NB4 (cell line): ENCODE measurements around the gene CGB2.
A peak's percentile ranks its signal among the peaks of the same experiment; 100 is the strongest.
"Not testable (repeated sequence)": the region's sequence is repeated elsewhere in the genome, so short reads cannot be mapped to it uniquely, and the experiment has no call there.

Experiments
- DNase-seq: peaks from one replicate; pipeline ENCODE4 v3.0.0; 2010; ENCODE audit warnings: low read depth
- H3K4me3 ChIP-seq: one replicate; pipeline ENCODE4 v1.5.1; 2011; ENCODE audit warnings: mild to moderate bottlenecking, low read depth, low read length, moderate library complexity
- MYC ChIP-seq: IDR thresholded peaks from 2 replicates; pipeline ENCODE4 v1.6.1; 2011; ENCODE audit warnings: low read depth, low read length
- POLR2A ChIP-seq: IDR thresholded peaks from 2 replicates; pipeline ENCODE4 v1.6.1; 2011; ENCODE audit warnings: mild to moderate bottlenecking; ENCODE audit not compliant: insufficient read length; ENCODE audit errors: extremely low read depth
- TF ChIP-seq, protein P1 (sequence below): IDR thresholded peaks from one replicate; pipeline ENCODE4 v1.5.1; 2012; ENCODE audit warnings: low read depth, low read length
- TF ChIP-seq, protein P2 (sequence below): IDR thresholded peaks from 2 replicates; pipeline ENCODE4 v1.6.1; 2011; ENCODE audit warnings: low read depth, low read length

Gene CGB2

GRCh38 chr19:49014123-49014869 is 17.4 kb upstream of the CGB2 start:
- TF ChIP-seq, protein P1, sequence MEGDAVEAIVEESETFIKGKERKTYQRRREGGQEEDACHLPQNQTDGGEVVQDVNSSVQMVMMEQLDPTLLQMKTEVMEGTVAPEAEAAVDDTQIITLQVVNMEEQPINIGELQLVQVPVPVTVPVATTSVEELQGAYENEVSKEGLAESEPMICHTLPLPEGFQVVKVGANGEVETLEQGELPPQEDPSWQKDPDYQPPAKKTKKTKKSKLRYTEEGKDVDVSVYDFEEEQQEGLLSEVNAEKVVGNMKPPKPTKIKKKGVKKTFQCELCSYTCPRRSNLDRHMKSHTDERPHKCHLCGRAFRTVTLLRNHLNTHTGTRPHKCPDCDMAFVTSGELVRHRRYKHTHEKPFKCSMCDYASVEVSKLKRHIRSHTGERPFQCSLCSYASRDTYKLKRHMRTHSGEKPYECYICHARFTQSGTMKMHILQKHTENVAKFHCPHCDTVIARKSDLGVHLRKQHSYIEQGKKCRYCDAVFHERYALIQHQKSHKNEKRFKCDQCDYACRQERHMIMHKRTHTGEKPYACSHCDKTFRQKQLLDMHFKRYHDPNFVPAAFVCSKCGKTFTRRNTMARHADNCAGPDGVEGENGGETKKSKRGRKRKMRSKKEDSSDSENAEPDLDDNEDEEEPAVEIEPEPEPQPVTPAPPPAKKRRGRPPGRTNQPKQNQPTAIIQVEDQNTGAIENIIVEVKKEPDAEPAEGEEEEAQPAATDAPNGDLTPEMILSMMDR, result no peak
- TF ChIP-seq, protein P2, sequence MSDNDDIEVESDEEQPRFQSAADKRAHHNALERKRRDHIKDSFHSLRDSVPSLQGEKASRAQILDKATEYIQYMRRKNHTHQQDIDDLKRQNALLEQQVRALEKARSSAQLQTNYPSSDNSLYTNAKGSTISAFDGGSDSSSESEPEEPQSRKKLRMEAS, result no peak
- TF ChIP-seq POLR2A (no peak), MYC (no peak)
- no peak for DNase-seq
- H3K4me3 ChIP-seq, result no peak overlapping the region

DNA sequence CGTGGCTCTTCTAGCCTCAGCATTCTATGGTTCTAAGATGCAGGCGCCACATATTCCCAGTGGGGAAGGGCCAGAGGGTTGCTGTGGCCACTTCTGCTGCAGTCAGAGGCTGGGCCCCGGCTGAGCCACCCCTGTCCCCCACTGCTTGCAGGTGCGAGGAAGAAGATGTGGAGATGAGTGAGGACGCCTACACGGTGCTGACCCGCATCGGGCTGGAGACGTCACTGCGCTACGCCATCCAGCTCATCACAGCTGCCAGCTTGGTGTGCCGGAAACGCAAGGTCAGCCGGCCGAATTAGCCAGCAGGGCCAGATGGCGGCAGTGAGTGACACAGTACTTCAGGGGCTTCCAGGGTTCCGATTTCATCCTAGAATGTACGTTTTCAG is 16.8 kb upstream of the CGB2 start:
- no peak overlapping the region for H3K4me3 ChIP-seq
- no peak for DNase-seq
- TF ChIP-seq MYC, result no peak
- no peak for TF ChIP-seq POLR2A
- TF ChIP-seq, protein P2, result no peak
- TF ChIP-seq, protein P1, result no peak

DNA sequence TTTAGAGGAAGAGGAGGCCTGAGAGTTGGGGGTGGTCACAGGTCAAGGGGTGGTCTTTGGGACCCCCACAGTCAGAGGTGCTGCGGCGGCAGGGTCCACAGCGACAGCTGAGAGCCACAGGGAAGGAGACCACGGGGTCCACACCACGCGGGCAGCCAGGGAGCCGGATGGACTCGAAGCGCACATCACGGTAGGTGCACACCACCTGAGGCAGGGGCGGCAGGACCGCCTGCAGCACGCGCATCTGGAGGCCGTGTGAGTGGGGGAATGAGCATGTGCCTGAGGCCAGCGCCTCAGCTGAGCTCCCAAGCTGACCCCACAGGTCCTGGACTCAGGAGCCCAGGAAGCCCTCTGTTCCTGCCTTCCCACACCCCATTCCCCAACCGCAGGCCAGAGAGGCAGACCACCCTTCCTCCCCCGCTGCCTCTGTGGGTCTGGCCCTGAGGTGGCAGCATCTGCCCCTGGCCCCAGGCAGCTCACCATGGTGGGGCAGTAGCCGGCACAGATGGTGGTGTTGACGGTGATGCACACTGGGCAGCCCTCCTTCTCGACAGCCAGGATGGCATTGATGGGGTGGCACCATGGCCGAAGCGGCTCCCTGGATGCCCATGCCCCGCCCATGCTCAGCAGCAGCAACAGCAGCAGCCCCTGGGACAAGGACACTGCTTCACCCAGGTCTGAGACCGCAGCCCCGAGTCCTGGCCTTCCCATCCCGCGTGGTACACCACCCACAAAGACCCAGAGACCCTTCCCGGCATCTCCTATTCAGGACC is 15.4 kb upstream of the CGB2 start:
- no peak for DNase-seq
- H3K4me3 ChIP-seq, result no peak overlapping the region
- TF ChIP-seq, protein P2, result no peak
- no peak for TF ChIP-seq POLR2A
- TF ChIP-seq MYC, result no peak
- TF ChIP-seq, protein P1, result no peak

GRCh38 chr19:49017041-49017665 is 14.5 kb upstream of the CGB2 start, which contains the start of gene LHB:
TSS of gene LHB (minus strand) at chr19:49017091. CDS start at chr19:49017081, 10 bp downstream.
- TF ChIP-seq POLR2A (no peak), MYC (no peak)
- TF ChIP-seq, protein P1, result no peak
- TF ChIP-seq, protein P2, result no peak
- no peak for DNase-seq
- H3K4me3 ChIP-seq, result no peak within 1 kb of the TSS

GRCh38 chr19:49017666-49018351 is 13.9 kb upstream of the CGB2 start:
- no peak overlapping the region for H3K4me3 ChIP-seq
- TF ChIP-seq, protein P1, result peak; percentile 45
- TF ChIP-seq, protein P2, result no peak
- DNase-seq, result peak; percentile 81

- not testable (repeated sequence) for DNase-seq, H3K4me3 ChIP-seq
Observed at GRCh38 chr19:49018388-49019241, 13.1 kb upstream of the CGB2 start.
